ENCODE measurements around the gene DPH5.
"Not testable (repeated sequence)": the region's sequence is repeated elsewhere in the genome, so short reads cannot be mapped to it uniquely, and the experiment has no call there.

The DPH5 gene, protein sequence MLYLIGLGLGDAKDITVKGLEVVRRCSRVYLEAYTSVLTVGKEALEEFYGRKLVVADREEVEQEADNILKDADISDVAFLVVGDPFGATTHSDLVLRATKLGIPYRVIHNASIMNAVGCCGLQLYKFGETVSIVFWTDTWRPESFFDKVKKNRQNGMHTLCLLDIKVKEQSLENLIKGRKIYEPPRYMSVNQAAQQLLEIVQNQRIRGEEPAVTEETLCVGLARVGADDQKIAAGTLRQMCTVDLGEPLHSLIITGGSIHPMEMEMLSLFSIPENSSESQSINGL

DNA sequence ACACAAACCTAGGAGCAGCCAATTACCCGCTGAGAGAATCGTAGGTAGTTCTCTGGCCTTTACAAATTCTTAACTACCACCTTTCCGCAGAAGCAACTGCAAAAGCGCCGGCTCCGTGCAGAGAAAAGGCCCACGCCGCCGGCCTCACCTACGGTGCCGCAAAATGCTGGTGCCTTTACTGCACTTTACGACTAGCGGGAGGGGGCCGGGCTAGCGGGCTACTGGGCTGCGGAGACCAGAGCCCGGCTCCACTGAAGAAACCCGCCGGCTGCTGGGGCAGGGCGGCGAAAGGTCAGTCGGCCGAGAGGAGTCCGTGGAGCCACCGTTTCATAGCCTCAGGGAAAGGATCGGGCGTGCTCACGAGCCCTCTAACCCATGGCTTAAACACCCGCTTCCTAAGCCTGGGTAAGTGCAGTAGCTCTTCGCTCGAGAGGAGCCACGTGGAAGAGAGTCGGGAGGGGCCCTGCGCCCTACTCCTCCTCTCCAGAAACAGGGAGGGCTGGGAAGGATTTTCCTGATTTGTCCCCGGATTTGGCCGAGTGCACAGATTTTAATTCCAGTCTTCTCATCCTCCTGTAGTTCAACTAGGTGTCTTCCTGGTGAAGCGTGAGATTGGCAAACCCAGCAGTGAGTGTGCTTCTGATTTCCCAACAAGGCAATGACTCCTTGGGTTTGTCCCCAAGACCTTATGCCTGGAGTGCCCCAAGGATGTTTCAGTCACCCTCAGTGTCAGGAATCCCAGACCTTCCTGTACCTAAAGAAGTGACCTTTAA is at the start of gene DPH5:
TSS of gene DPH5 (minus strand) at position 128 of the 773 bp plus-strand sequence. CDS start 341 bp downstream, outside the sequence.
- DNase-seq: peak; percentile 91

DNA sequence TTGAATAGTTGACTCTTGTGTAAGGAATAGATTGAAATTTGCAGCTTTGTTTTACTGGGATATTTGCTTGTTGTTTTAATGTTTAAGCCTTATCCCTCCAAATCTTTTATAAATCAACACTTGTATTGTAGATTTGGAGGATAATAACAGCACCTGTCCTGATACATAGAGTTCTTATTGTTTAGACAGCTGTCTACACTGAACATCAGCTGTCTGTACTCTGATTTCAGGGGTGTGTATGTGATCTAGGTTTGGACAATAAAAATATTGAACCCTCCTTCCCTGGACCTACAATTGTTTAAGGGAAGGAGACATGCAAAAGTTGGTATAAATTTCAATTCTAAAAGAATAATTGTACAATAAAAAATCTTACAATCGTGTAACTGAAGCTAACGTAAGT is 48.3 kb upstream of the DPH5 start:
- DNase-seq: no peak

DNA sequence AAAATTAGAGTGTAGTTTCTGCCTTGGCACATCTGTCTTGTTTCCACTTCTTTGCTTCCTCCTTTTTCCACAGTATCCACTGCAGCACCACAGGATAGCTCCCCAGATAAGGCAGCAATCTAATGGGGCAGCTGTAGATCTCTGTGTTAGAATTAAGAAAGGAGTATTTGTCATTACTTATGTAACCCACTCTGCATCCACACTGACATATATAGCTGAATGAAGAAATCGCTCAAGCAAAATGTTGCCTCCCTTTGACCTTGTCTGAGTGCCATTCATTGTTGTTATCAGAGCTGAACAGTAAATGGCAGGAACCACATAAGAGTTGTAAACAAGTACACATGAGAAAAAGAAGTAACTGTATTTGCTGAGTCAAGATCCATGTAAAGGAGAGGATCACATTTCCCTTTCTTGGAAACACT is 45.9 kb upstream of the DPH5 start:
- DNase-seq: no peak

DNA sequence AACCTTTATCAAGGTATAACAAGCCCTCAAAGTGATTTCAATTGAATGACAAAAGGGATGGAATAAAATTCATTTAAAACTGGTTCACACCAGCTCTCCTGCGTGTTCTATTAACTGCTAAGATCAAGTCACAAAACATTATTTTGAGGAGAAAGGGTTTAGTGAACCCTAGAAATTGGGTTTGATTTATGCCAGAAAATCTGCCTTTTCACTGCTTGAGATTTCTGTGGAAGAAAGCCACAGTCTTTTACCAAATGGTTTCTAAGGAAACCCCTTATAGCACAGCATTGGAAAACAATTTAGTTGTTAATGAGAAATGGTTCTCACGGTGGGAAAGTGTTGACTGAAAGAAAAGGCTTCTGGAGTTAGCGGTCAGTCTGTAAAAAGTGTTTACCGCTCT is 43.6 kb upstream of the DPH5 start:
- no peak for DNase-seq

DNA sequence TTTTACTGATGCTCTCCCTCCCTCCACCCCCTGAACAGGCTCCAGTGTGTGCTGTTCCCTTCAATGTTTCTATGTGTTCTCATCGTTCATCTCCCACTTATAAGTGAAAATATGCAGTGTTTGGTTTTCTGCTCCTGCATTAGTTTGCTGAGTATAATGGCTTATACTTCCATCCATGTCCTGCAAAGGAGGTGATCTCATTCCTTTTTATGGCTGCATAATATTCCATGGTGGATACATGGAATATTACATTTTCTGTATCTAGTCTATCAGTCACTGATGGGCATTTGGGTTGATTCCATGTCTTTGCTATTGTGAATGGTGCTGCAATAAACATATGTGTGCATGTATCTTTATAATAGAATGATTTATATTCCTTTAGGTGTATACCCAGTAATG is 41.4 kb upstream of the DPH5 start:
- not testable (repeated sequence) for DNase-seq

DNA sequence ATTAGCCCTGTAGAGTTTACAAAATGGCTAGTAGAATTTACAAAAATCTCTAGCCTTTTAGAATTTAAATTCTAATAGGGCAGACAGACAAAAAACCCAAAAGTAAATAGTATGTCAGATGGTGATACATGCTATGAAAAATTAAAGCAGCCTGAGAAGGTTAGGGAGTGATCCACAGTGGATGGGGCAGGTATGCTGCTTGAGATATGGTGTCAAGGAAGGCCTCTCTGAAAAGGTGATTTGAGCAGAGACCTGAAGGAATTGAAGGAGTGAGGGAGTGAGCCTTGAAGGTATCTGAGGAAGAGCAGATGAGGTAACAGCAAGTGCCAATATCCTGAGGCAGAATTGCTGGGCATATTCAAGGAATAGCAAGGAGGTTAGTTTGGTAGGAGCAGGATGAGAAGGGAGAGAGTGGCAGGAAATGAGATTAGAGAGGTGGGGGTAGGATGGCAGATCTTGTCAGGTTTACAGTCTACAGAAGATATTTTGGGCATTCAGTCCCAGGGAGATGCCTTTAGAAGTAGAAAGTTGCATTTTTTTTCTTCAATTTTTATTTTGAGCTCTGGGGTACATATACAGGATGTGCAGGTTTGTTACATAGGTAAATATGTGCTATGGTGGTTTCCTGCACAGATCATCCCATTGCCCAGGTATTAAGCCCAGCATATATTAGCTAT is 40.8 kb upstream of the DPH5 start:
- DNase-seq: no peak

DNA sequence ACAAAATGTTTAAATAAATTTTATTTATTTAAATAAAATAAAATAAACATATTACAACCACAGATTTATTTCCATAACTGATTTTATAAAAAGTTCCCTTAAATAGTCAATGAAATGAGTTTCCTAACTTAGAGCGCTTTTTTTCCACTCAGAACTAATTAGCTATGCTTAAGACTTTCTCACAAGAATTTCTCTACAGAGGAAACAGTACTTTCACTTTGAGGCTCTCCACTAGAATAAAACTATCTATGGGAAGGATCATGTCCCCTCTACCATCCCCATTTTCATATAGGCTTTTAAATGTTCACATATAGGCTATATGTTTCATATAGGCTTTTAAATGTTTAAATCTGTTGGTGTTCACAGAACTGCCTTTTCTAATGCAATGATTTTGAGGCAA is 40.0 kb upstream of the DPH5 start:
- no peak for DNase-seq

DNA sequence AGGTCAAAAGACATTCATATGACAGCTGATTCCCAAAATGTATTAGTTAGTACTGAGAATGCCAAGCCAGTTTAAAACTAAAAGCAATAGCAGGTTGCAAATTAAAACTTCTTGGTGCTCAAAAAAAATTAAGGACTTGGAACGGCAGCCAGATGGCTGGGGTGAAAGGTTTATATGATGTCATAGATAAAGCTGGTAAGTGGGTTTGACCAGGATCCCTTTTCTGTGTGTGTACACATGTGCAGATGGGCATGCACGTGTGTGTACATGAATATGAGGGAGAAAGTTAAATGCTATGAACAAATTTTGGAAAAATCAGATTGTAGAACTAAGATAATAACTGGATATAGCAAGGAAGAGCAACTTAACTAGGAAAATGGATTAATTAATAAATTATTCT is 39.1 kb upstream of the DPH5 start:
- no peak for DNase-seq

DNA sequence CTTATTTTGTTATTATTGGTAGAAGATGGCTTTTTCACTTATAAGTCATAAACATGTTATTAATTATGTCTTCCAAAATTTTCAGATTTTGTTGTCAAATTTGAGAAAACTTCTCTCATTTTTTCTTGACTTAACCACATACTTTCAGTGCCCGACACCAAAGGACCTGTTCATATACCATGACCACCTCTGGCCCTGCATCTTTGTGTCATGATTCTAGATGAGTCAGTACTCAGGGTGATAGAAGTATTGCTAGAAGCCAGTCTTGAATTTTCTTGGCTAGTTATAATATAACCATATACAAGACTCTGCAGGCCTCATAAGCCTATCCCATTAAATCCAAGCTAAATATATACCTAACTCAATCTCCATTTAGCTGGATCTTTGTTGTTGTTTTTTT is 35.4 kb upstream of the DPH5 start:
- no peak for DNase-seq

DNA sequence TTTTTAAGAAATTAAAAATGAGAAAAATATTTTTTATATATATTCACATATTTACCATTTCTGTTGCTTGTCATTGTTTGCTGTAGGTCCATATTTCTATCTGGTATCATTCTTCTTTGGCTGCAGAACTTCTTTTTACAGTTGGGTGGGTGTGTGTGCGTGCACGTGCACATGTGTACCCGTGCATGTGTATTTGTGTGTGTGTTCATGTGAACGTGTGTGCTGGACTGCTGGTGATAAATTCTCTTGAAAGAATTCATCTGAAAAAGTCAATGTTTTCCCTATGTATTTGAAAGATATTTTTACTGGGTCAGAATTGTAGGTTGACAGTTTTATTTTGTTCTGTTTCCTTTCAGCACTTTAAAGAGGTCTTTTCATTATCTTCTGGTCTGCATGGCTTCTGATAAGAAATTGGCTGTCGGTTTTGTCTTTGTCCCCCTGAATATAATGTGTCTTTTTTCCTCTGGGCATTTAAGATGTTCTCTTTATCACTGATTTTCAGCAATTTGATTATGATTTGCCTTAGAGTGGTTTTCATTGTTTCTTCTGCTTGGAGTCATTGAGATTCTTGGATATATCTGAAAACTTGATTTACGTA is 34.5 kb upstream of the DPH5 start:
- DNase-seq: no peak

DNA sequence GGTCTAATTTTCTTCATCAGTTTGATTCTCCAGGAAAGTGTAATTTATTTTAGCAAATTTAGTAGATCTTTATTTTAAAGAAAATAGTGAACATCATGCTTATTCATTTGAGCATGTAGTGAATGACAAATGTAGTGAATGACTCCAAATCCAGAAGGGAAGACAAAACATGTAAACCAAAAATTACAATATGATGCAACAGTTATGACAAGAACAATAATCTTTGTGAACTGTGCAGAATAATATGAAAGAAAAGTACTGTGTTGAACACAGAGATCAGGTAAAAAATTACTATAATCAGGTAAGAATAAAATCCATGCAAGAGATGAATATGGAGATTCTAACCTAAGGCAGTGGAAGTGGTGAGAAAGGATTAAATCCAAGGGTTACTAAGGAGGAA is 30.0 kb upstream of the DPH5 start:
- DNase-seq: no peak

DNA sequence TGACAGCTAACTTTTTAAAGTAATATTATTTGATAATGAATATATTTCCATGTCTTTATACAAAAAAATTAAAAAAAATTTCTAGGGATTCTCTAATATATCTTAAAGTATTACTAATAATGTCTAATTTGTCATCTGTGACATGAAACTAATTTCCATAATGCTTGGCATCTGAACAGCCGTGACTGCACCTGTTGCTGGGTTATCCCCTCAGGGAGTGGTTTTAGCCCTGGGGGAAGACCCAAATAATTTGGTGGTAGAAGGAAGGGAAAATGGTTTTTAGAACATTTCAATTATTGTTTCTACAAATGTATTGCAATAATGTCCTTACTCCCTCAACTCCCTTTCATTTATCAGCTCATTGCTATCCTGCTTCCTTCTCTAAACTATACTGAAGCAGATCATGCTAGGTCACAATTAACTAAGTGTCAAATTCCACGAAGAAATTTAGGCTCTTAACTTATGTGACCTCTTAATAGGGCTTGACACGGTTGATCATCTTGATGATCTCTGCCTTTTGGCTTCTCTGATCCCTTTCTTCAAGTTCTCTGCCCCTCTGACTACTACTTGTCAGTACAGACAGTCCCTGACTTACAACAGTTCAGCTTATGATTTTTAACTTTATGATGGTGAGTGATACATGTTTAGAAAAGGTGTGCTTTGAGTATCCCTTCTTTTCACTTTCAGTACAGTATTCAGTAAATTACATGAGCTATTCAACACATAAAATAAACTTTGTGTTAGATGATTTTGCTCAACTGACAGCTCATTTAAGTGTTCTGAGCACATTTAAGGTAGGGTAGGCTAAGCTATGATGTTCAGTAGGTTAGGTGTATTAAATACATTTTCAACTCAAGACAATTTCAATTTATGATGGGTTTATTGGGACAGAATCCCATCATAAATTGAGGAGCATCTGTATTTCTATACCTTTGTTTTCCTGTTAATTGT is 26.4 kb upstream of the DPH5 start:
- no peak for DNase-seq

DNA sequence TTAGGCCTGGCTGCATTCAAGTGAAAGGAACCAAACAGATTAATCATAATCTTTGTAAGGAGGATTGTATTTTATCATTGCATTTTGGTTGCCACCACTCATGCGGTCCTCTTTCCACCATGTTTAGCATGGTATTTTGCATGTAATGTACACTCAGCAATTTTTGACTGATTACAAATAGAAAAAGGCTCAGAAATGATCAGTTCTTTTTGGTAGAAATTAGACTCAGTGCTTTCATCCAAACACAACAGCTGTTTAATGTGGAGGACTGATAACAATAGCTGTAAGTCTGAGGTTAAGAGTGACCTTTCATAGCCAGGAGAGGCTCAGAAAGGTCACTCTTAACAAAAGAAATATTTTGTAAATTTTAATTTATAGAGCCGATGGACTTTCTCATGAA is 25.3 kb upstream of the DPH5 start:
- no peak for DNase-seq

DNA sequence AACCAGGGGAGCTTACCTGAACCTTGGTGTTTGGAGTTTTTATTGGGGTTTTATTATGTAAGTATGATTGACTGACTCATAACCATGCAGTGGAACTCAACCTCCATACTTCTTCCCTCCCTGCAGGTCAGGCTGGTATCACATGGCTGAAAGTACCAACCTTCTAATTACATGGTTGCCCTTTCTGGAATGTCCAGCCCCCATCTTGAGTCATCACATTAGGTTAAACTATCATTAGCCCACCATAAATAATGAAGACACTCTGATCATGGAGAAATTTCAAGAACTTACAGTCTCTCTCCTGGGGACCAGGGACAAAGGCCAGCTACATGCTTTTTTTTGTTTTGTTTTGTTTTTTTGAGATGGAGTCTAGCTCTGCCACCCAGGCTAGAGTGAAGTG is 19.2 kb upstream of the DPH5 start:
- no peak for DNase-seq

DNA sequence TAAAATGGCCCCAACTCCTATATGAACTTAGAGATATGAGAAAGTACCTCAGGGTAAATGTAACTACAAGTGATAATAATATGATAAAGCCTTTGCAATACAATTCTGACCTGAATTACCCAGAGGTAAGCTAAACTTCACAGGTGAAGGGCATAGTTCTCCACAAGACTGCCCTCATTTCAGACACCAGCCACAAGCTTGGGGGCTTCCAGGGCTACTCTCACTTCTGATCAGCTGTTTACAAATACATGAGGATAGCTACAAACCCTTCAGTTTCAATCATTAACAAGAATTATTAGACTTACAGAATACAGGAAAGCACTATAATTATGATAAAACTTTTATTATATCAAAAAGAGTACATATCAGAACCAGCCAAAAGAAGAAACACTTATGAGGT is 18.7 kb upstream of the DPH5 start:
- DNase-seq: no peak

DNA sequence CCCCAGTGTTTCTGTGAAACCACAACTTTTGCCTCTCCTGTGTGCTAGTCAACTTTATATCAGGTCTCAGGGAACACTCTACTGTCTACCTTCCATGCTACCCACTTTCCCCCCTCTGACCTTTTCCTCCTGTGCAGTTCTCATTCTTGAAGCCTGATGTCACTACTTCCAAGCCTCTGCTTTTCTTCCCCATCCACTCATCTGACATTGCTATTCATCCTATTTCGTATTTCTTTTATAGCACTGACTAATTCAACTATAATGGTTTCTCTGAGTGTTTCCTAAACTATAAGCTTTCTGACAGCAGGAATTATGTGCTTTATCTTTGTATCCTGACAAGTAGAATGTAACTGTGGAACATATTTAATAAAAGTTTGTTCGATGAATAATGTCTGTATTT is 18.2 kb upstream of the DPH5 start:
- no peak for DNase-seq

DNA sequence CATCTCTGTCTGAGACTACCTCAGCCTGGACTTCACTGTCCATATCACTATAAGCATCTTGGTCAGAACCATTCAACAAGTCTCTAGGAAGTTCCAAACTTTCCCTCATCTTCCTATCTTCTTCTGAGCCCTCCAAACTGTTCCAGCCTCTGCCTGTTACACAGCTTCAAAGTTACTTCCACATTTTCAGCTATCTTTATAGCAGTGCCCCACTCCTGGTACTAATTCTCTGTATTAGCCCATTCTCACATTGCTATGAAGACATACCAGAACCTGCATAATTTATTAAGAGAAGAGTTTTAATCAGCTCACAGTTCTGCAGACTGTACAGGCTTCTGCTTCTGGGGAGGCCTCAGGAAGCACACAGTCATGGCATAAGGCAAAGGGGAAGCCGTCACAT is 15.7 kb upstream of the DPH5 start:
- DNase-seq: no peak

DNA sequence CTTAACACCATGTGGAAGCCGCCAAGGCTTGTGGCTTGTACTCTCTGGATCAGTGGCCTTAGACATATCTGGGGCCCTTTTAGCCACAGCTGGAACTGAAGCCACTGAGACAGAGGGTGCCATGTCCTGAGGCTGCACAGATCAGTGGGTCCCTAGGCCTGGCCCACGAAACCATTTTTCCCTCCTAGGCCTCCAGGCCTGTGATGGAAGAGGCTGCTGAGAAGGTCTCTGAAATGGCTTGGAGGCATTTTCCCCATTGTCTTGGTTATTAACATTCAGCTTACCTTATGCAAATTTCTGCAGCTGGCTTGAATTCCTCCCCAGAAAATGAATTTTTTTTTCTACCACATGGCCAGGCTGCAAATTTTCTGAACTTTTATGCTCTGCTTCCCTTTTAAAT is 15.1 kb upstream of the DPH5 start:
- no peak for DNase-seq

DNA sequence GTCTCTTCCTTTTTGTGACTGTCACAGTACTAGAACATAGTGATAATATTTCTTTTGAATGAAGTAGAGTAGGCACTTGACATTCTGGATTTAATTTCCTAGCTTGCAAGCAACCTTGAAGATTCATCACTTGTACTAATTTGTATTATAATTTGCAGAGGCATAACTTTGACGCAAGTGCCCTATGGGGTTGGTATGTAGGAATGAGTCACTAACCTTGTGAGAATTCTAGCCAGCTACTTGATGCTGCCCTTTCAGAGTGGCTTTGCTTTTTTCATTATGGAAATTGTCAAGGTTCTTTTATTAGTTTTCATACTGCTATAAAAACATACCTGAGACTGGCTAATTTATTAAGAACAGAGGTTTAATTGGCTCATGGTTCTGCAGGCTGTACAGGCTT is 13.7 kb upstream of the DPH5 start:
- DNase-seq: no peak

DNA sequence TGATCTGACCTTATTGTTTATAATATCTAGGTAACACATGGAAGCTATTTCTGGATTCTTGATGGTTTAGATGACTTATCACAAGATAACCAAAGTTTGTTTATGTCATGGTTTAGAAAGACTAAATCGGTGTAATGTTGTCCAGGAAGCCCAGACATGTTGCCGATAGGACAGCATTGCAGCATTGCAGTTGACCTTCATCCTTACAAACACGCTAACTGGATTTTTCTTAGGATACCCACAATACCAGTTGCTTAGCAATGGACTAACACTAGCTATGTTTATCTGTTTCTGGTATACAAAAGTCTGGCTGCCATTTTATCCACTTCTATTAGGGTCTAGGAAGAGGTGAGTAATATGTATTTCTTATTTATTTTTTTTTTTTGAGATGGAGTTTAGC is 11.7 kb upstream of the DPH5 start:
- DNase-seq: no peak

DNA sequence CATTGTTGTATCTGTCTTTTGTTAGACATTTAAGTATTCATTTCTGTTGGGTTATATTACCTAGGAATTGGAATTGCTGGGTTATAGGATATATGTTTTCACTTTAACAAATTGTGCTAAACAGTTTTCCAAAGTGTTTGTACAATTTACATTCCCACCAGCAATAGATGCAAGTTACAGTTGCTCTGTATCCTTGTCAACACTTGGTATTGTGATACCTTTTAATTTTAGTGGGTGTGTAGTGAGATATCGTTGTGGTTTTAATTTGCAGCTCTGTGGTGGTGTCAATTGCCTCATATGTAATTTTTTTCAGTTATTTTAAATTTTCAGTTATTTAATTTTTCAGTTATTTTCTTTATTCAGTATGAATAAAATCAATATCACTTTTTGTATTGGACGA is 7.4 kb upstream of the DPH5 start:
- no peak for DNase-seq

DNA sequence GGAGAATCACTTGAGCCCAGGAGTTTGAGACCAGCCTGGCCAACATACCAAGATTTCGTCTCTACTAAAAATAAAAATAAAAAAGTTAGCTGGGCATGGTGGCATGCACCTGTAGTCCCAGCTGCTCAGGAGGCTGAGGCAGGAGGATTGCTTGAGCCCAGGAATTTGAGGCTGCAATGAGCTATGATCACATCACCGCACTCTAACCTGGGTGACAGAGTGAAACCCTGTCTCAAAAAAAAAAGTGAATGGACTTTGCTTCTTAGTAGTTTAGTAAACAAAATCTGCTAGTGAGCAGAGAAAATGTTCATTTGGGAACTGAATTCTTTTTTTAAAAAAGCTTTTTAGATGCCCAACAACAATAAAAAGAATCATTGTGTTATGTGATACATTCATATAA is 6.5 kb upstream of the DPH5 start:
- DNase-seq: not testable (repeated sequence)

DNA sequence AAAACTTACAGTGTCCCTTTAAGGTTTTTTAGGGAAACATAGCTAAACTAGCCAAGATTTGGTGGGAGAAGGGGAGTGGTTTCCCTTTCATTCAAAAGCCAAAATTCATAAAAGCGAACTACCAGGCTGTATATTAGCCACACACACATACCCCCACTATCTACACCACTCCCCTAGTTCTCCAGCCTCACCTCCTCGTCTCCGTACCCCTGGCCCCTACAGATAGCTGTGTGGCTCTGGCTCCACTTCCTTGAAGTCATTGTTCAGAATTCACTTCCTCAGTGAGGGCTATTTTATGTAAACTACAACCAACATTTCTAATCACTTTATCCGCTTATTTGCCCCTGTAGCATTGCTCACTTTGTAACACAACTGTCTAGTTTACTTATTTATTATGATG is 5.3 kb upstream of the DPH5 start:
- no peak for DNase-seq

All from activated naive CD4-positive, alpha-beta T cell treated with Interleukin-2 at 50 U/mL for 16 hours (primary cell).